ENCODE data around the gene AFF2. TPM values are rescaled to one million over a fixed set of nuclear protein-coding genes. Genes with fewer than 3 reads are reported as not detected.

The AFF2 gene
- total RNA-seq, 1 donor from 2014 or later = 10.9 TPM

- ATAC-seq = no peak
Measured at GRCh38 chrX:148956352-148956751, 455.9 kb downstream of the AFF2 start.

GRCh38 chrX:148958901-148959300 lies 458.5 kb downstream of the AFF2 start:
- no peaks in the 10 kb centered on the region for H3K27me3 ChIP-seq (ENCODE audit: low read depth)
- TF ChIP-seq CTCF (IDR thresholded peaks at IDR 0.05) = no peak
- no peak overlapping the region for H3K27ac ChIP-seq
- no peak overlapping the region for H3K4me3 ChIP-seq
- no peaks in the 10 kb centered on the region for H3K9me3 ChIP-seq
- intact Hi-C loops (cut with DNase I) = no loop called here
- ATAC-seq = no peak
- no peak for DNase-seq
- H3K36me3 ChIP-seq = no peaks in the 10 kb centered on the region
- H3K4me1 ChIP-seq = no peaks in the 10 kb centered on the region

More at GRCh38 chrX:148956352-148956751, 455.9 kb downstream of the AFF2 start:
- DNase-seq = no peak
- Histone ChIP-seq H3K4me3 (no peak overlapping the region), H3K4me1 (no peaks in the 10 kb centered on the region), H3K9me3 (no peaks in the 10 kb centered on the region), H3K27ac (no peak overlapping the region), H3K27me3 (ENCODE audit: low read depth) (no peaks in the 10 kb centered on the region), H3K36me3 (no peaks in the 10 kb centered on the region)
- intact Hi-C loops (cut with DNase I) = no loop called here
- TF ChIP-seq CTCF (IDR thresholded peaks at IDR 0.05) = no peak

- no peak for TF ChIP-seq CTCF (IDR thresholded peaks at IDR 0.05)
- H3K36me3 ChIP-seq = no peaks in the 10 kb centered on the region
- no peak overlapping the region for H3K4me3 ChIP-seq
- ATAC-seq (no peak), DNase-seq (no peak)
- no peaks in the 10 kb centered on the region for H3K9me3 ChIP-seq
- intact Hi-C loops (cut with DNase I) = no loop called here
- H3K27ac ChIP-seq = no peak overlapping the region
- H3K4me1 ChIP-seq = no peaks in the 10 kb centered on the region
- H3K27me3 ChIP-seq (ENCODE audit: low read depth) = no peaks in the 10 kb centered on the region
Measured at GRCh38 chrX:148960060-148960459, 459.6 kb downstream of the AFF2 start.

- no peaks in the 10 kb centered on the region for H3K27me3 ChIP-seq (ENCODE audit: low read depth)
- no peak overlapping the region for H3K4me3 ChIP-seq
- H3K4me1 ChIP-seq = no peaks in the 10 kb centered on the region
- DNase-seq (no peak), ATAC-seq (no peak)
- H3K27ac ChIP-seq = no peak overlapping the region
- no peaks in the 10 kb centered on the region for H3K36me3 ChIP-seq
- intact Hi-C loops (cut with DNase I) = no loop called here
- TF ChIP-seq CTCF (IDR thresholded peaks at IDR 0.05) = no peak
- no peaks in the 10 kb centered on the region for H3K9me3 ChIP-seq
Measured at GRCh38 chrX:148961985-148962384, 461.6 kb downstream of the AFF2 start.

- H3K36me3 ChIP-seq = no peaks in the 10 kb centered on the region
- H3K27me3 ChIP-seq (ENCODE audit: low read depth) = no peaks in the 10 kb centered on the region
- no peak overlapping the region for H3K27ac ChIP-seq
- DNase-seq (no peak), ATAC-seq (no peak)
- no peak for TF ChIP-seq CTCF (IDR thresholded peaks at IDR 0.05)
- intact Hi-C loops (cut with DNase I) = no loop called here
- no peaks in the 10 kb centered on the region for H3K9me3 ChIP-seq
- H3K4me1 ChIP-seq = no peaks in the 10 kb centered on the region
- H3K4me3 ChIP-seq = no peak overlapping the region
Measured at GRCh38 chrX:148976571-148977400, 476.4 kb downstream of the AFF2 start.
